GM23248 (cell line): ENCODE results near the gene KIF23. TPM values are rescaled to one million over a fixed set of nuclear protein-coding genes. Genes with fewer than 3 reads are reported as not detected.

ENCODE experiments used
- DNase-seq: peaks from one replicate; pipeline ENCODE4 v3.0.0-alpha.2; 2015
- H2AFZ ChIP-seq: fragments of 200-600 bp; sonication (generic); 2 replicates; pipeline ENCODE4 v1.6.1; 2016; ENCODE audit warnings: antibody characterized with exemption
- H3F3A ChIP-seq: fragments of 200-600 bp; sonication (generic); 2 replicates; pipeline ENCODE4 v1.6.1; 2016; ENCODE audit warnings: mild to moderate bottlenecking, antibody characterized with exemption, mixed run types; ENCODE audit not compliant: insufficient read depth
- H3K27ac ChIP-seq: fragments of 200-600 bp; sonication (generic); 2 replicates; pipeline ENCODE4 v1.5.1; 2016; ENCODE audit warnings: mild to moderate bottlenecking
- H3K27me3 ChIP-seq: fragments of 200-600 bp; sonication (generic); replicated peaks from 2 replicates; pipeline ENCODE4 v1.6.1; 2016; ENCODE audit warnings: mild to moderate bottlenecking; ENCODE audit not compliant: insufficient read depth
- H3K36me3 ChIP-seq: fragments of 200-600 bp; sonication (generic); 2 replicates; pipeline ENCODE4 v1.6.1; 2016; ENCODE audit warnings: low read depth, mild to moderate bottlenecking
- H3K4me1 ChIP-seq: fragments of 200-600 bp; sonication (generic); 2 replicates; pipeline ENCODE4 v1.6.1; 2016; ENCODE audit warnings: mild to moderate bottlenecking; ENCODE audit not compliant: insufficient read depth
- H3K4me2 ChIP-seq: fragments of 200-600 bp; sonication (generic); one replicate; pipeline ENCODE4 v1.6.1; 2016; ENCODE audit warnings: mild to moderate bottlenecking; ENCODE audit not compliant: unreplicated experiment
- H3K4me3 ChIP-seq: fragments of 200-600 bp; sonication (generic); 2 replicates; pipeline ENCODE4 v1.5.1; 2016; ENCODE audit warnings: mild to moderate bottlenecking
- H3K79me2 ChIP-seq: fragments of 200-600 bp; sonication (generic); 2 replicates; pipeline ENCODE4 v1.6.1; 2016; ENCODE audit warnings: mild to moderate bottlenecking; ENCODE audit not compliant: insufficient read depth
- H3K9ac ChIP-seq: fragments of 200-600 bp; sonication (generic); 2 replicates; pipeline ENCODE4 v1.6.1; 2016; ENCODE audit warnings: mild to moderate bottlenecking
- H3K9me2 ChIP-seq: fragments of 200-600 bp; sonication (generic); 2 replicates; pipeline ENCODE4 v1.6.1; 2016; ENCODE audit warnings: mixed run types, mild to moderate bottlenecking, moderate library complexity; ENCODE audit not compliant: insufficient read depth
- H3K9me3 ChIP-seq: fragments of 200-600 bp; sonication (generic); one replicate; pipeline ENCODE4 v1.6.1; 2017; ENCODE audit warnings: low read depth
- H4K20me1 ChIP-seq: fragments of 200-600 bp; sonication (generic); 2 replicates; pipeline ENCODE4 v1.6.0; 2016; ENCODE audit not compliant: insufficient read depth
- EZH2 ChIP-seq: fragments of 200-600 bp; sonication (generic); IDR thresholded peaks from 2 replicates; pipeline ENCODE4 v1.6.1; 2018; ENCODE audit warnings: antibody characterized with exemption, mild to moderate bottlenecking; ENCODE audit not compliant: insufficient read depth, poor library complexity, severe bottlenecking
- EZH2phosphoT487 ChIP-seq: fragments of 200-600 bp; sonication (generic); IDR thresholded peaks from 2 replicates; pipeline ENCODE4 v1.6.1; 2018; ENCODE audit warnings: antibody characterized with exemption, moderate library complexity, mild to moderate bottlenecking, low read depth; ENCODE audit not compliant: insufficient read depth
- WGBS, 2 experiments: methylation state at CpG; one replicate each; pipeline ENCODE4 v1.1.6; 2015 to 2017; ENCODE audit warnings: low lambda C conversion rate in 2 of 2, low coverage in 1 of 2; ENCODE audit errors: missing lambda C conversion rate in 2 of 2; 5-methylcytosine and 5-hydroxymethylcytosine counted together
- in situ Hi-C: fragments of 300-500 bp; cut with MboI; formaldehyde crosslinking; loops from 2 replicates; pipeline ENCODE4 v1.15.0; 2020
- polyA plus RNA-seq: library from polyadenylated mRNA; unstranded; fragments of >200 nt; fragmentation: Nextera tagmentation; extraction: Ambion mirVana; gene quantifications from 2 replicates; pipeline ENCODE4 v1.2.1, GENCODE V29; 2016
- total RNA-seq: library from RNA; depleted of rRNA; stranded (reverse); fragments of >200 nt; shearing (Covaris generic); gene quantifications from 2 replicates; pipeline ENCODE4 v1.2.3, GENCODE V29; 2014

Gene KIF23
- total and polyA plus RNA-seq, 2 experiments from 2014 or later = 28.8 to 29.4 TPM

- H3K4me2 ChIP-seq = no peak overlapping the region
- no peak for TF ChIP-seq EZH2phosphoT487
- TF ChIP-seq EZH2 = no peak
- H3K9me2 ChIP-seq = no peaks in the 10 kb centered on the region
- no peaks in the 10 kb centered on the region for H4K20me1 ChIP-seq
- H3K4me3 ChIP-seq = no peak overlapping the region
- in situ Hi-C loops = loop anchor here (25.0 kb wide), 1 partner anchor 323 kb away; no protein-coding TSS in a partner anchor
- H3K9ac ChIP-seq = no peak overlapping the region
- H3K36me3 ChIP-seq = no peaks in the 10 kb centered on the region
- H2AFZ ChIP-seq = no peak overlapping the region
- H3K79me2 ChIP-seq = no peaks in the 10 kb centered on the region
- H3K4me1 ChIP-seq = peaks cover 9% of the 10 kb centered on the region
- no peaks in the 10 kb centered on the region for H3F3A ChIP-seq
- no peak overlapping the region for H3K27ac ChIP-seq
- 82 to 84% methylated on average over 12 of the region's 12 CpGs for WGBS, 2 experiments
- no peaks in the 10 kb centered on the region for H3K27me3 ChIP-seq
- H3K9me3 ChIP-seq = no peaks in the 10 kb centered on the region
- no peak for DNase-seq
Observed at GRCh38 chr15:69384626-69385598, 29.2 kb upstream of the KIF23 start.

DNA sequence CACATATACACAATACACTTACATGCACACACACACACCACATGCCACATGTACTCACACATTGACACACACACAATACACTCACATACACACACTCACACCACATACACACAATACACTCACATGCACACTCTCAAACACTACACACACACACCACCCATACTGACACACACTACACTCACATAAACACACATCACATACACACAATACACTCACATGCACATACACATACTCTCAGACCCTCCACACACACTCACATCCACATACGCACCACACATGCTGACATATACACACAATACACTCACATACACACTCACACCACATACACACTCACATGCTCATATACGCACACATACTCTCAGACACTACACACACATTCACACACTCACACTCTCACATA lies 28.3 kb upstream of the KIF23 start:
- H3K4me3 ChIP-seq = no peak overlapping the region
- H3K9ac ChIP-seq = no peak overlapping the region
- H3K36me3 ChIP-seq = no peaks in the 10 kb centered on the region
- H3K27me3 ChIP-seq = no peaks in the 10 kb centered on the region
- no peak overlapping the region for H2AFZ ChIP-seq
- in situ Hi-C loops = loop anchor here (25.0 kb wide), 1 partner anchor 324 kb away; no protein-coding TSS in a partner anchor
- no peaks in the 10 kb centered on the region for H3F3A ChIP-seq
- H3K79me2 ChIP-seq = no peaks in the 10 kb centered on the region
- no peaks in the 10 kb centered on the region for H4K20me1 ChIP-seq
- no peaks in the 10 kb centered on the region for H3K9me3 ChIP-seq
- H3K4me1 ChIP-seq = peaks cover 14% of the 10 kb centered on the region
- DNase-seq = no peak
- WGBS, 2 experiments = 96 to 97% methylated on average over 2 of the region's 2 CpGs
- no peaks in the 10 kb centered on the region for H3K9me2 ChIP-seq
- no peak overlapping the region for H3K4me2 ChIP-seq
- no peak for TF ChIP-seq EZH2
- no peak for TF ChIP-seq EZH2phosphoT487
- H3K27ac ChIP-seq = no peak overlapping the region

DNA sequence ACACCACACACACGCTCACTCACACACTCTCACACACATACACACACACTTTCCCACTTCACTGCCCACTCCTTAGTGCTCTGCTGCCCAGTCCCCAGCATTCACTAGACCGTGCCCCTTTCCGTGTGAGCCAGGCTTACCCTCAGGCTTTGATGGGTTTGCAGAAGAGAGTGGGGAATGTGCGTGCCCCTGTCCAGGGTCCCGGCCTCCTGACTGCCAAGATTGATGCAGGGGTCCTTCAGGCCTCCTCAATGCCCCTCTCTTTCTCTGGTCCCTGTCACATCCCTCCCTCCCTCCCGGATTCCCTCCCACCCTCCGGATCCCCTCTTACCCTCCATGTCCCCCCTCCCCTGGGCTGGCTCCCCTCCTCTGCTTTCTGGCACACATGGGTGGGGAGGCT lies 27.9 kb upstream of the KIF23 start:
- Histone ChIP-seq H3F3A (no peaks in the 10 kb centered on the region), H3K9ac (no peak overlapping the region), H3K27me3 (no peaks in the 10 kb centered on the region), H3K9me3 (no peaks in the 10 kb centered on the region), H3K4me1 (peaks cover 19% of the 10 kb centered on the region), H4K20me1 (no peaks in the 10 kb centered on the region), H3K9me2 (no peaks in the 10 kb centered on the region), H3K4me2 (no peak overlapping the region), H3K4me3 (no peak overlapping the region), H3K27ac (no peak overlapping the region), H3K79me2 (no peaks in the 10 kb centered on the region), H3K36me3 (no peaks in the 10 kb centered on the region), H2AFZ (no peak overlapping the region)
- WGBS, 2 experiments = 53 to 86% methylated on average over 3 to 7 of the region's 7 CpGs
- in situ Hi-C loops = loop anchor here (25.0 kb wide), 1 partner anchor 324 kb away; no protein-coding TSS in a partner anchor
- DNase-seq = no peak
- TF ChIP-seq EZH2 (no peak), EZH2phosphoT487 (no peak)

GRCh38 chr15:69388260-69388705 lies 25.9 kb upstream of the KIF23 start:
- no peaks in the 10 kb centered on the region for H3K79me2 ChIP-seq
- peaks cover 22% of the 10 kb centered on the region for H3K4me1 ChIP-seq
- H3K36me3 ChIP-seq = no peaks in the 10 kb centered on the region
- H3K4me2 ChIP-seq = peak overlapping the region; percentile 68
- no peak overlapping the region for H3K4me3 ChIP-seq
- H3K9me3 ChIP-seq = no peaks in the 10 kb centered on the region
- peak; percentile 59 for DNase-seq
- in situ Hi-C loops = loop anchor here (25.0 kb wide), 1 partner anchor 326 kb away; no protein-coding TSS in a partner anchor
- 63 to 69% methylated on average over 6 of the region's 6 CpGs for WGBS, 2 experiments
- no peaks in the 10 kb centered on the region for H4K20me1 ChIP-seq
- no peak overlapping the region for H3K9ac ChIP-seq
- H3K27me3 ChIP-seq = no peaks in the 10 kb centered on the region
- H3K27ac ChIP-seq = no peak overlapping the region
- TF ChIP-seq EZH2 (no peak), EZH2phosphoT487 (no peak)
- no peak overlapping the region for H2AFZ ChIP-seq
- H3F3A ChIP-seq = no peaks in the 10 kb centered on the region
- H3K9me2 ChIP-seq = no peaks in the 10 kb centered on the region
